GM12878 (cell line): Measurements from ENCODE around the gene NCAPD2. TPM values are rescaled to one million over a fixed set of nuclear protein-coding genes. Genes with fewer than 3 reads are reported as not detected.

Source experiments
- ATF3 ChIP-seq: IDR thresholded peaks from 2 replicates; pipeline ENCODE4 v1.6.1; 2011; ENCODE audit warnings: low read depth, mild to moderate bottlenecking, low read length, moderate library complexity, borderline replicate concordance; ENCODE audit errors: extremely low read depth
- CTCF ChIP-seq, 3 experiments: IDR thresholded peaks in 2 of 3; conservative IDR thresholded peaks in 1 of 3; 2 replicates each; pipeline ENCODE4 v1.5.1; 2011; ENCODE audit warnings: low read depth in 3 of 3, low read length in 3 of 3, mild to moderate bottlenecking in 3 of 3, control low read depth in 2 of 3, moderate library complexity in 2 of 3, inconsistent platforms in 1 of 3, mixed read lengths in 1 of 3; ENCODE audit not compliant: control insufficient read depth in 2 of 3, insufficient read depth in 1 of 3; ENCODE audit errors: extremely low read depth in 1 of 3
- EP300 ChIP-seq, 2 experiments: fragments of 150-350 bp in 1 of 2; IDR thresholded peaks; 2 replicates each; pipeline ENCODE4 v1.6.1; 2011 to 2012; ENCODE audit warnings: low read depth in 2 of 2, low read length in 2 of 2, borderline replicate concordance in 1 of 2, improper control_type of control experiment in 1 of 2, inconsistent platforms in 1 of 2; ENCODE audit not compliant: control insufficient read depth in 1 of 2
- FOXM1 ChIP-seq: IDR thresholded peaks from 2 replicates; pipeline ENCODE4 v1.6.1; 2012; ENCODE audit warnings: low read depth, mild to moderate bottlenecking, inconsistent platforms, low read length, moderate library complexity
- HDAC6 ChIP-seq: fragments of 200-600 bp; sonication (generic); IDR thresholded peaks from one replicate; pipeline ENCODE4 v1.8.0; 2017; ENCODE audit warnings: antibody characterized with exemption; ENCODE audit not compliant: unreplicated experiment
- IKZF1 ChIP-seq: fragments of 450-650 bp; conservative IDR thresholded peaks from 2 replicates; pipeline ENCODE4 v1.6.1; 2017; ENCODE audit warnings: antibody characterized with exemption, mild to moderate bottlenecking
- IRF5 ChIP-seq: fragments of 450-650 bp; IDR thresholded peaks from 2 replicates; pipeline ENCODE4 v1.6.1; 2017; ENCODE audit warnings: borderline replicate concordance
- JUNB ChIP-seq: IDR thresholded peaks from 2 replicates; pipeline ENCODE4 v1.6.1; 2016; ENCODE audit warnings: antibody characterized with exemption, mild to moderate bottlenecking
- NBN ChIP-seq: fragments of 450-650 bp; IDR thresholded peaks from 2 replicates; pipeline ENCODE4 v1.6.1; 2016
- NFIC ChIP-seq: IDR thresholded peaks from 2 replicates; pipeline ENCODE4 v1.6.1; 2012; ENCODE audit warnings: low read depth, mild to moderate bottlenecking, inconsistent platforms, low read length, moderate library complexity
- NR2C2 ChIP-seq: IDR thresholded peaks from 2 replicates; pipeline ENCODE4 v1.6.1; 2011; ENCODE audit warnings: borderline replicate concordance, low read depth; ENCODE audit not compliant: control insufficient read depth, insufficient read length
- PAX5 ChIP-seq: IDR thresholded peaks from 2 replicates; pipeline ENCODE4 v1.6.1; 2011; ENCODE audit warnings: low read depth, low read length, borderline replicate concordance
- PBX3 ChIP-seq: IDR thresholded peaks from 2 replicates; pipeline ENCODE4 v1.6.1; 2011; ENCODE audit warnings: mild to moderate bottlenecking, low read depth, low read length, moderate library complexity; ENCODE audit not compliant: insufficient replicate concordance
- RELA ChIP-seq: fragments of 450-650 bp; IDR thresholded peaks from 2 replicates; pipeline ENCODE4 v1.8.0; 2014; ENCODE audit warnings: borderline replicate concordance; ENCODE audit not compliant: partially characterized antibody
- SMARCA5 ChIP-seq: fragments of 450-650 bp; IDR thresholded peaks from 2 replicates; pipeline ENCODE4 v1.6.1; 2017; ENCODE audit warnings: mild to moderate bottlenecking
- STAT3 ChIP-seq: IDR thresholded peaks from 2 replicates; pipeline ENCODE4 v1.6.1; 2011; ENCODE audit warnings: low read depth, low read length, improper control_type of control experiment
- TCF3 ChIP-seq: IDR thresholded peaks from 2 replicates; pipeline ENCODE4 v1.6.1; 2012; ENCODE audit warnings: low read depth, mild to moderate bottlenecking, low read length, borderline replicate concordance; ENCODE audit not compliant: insufficient read depth
- USF1 ChIP-seq: IDR thresholded peaks from 2 replicates; pipeline ENCODE4 v1.6.1; 2011; ENCODE audit warnings: borderline replicate concordance, low read depth, mild to moderate bottlenecking, moderate library complexity, mixed read lengths, low read length; ENCODE audit not compliant: insufficient read depth; ENCODE audit errors: extremely low read length
- ZBTB33 ChIP-seq: fragments of 450-650 bp; IDR thresholded peaks from 2 replicates; pipeline ENCODE4 v1.6.1; 2017; ENCODE audit warnings: mild to moderate bottlenecking
- ZNF207 ChIP-seq: fragments of 450-650 bp; IDR thresholded peaks from 2 replicates; pipeline ENCODE4 v1.6.1; 2014; ENCODE audit warnings: antibody characterized with exemption, mild to moderate bottlenecking, borderline replicate concordance
- ZNF24 ChIP-seq: fragments of 450-650 bp; IDR thresholded peaks from 2 replicates; pipeline ENCODE4 v1.6.1; 2017; ENCODE audit warnings: antibody characterized with exemption, mild to moderate bottlenecking
- polyA plus RNA-seq, 11 experiments: library from polyadenylated mRNA; depleted of rRNA in 4 of 11; unstranded in 6 of 11; stranded (reverse) in 5 of 11; fragments of >200 nt; fragmentation: Nextera tagmentation in 4 of 11; fragmentation: Illumina TruSeq in 1 of 11; extraction: Ambion mirVana in 4 of 11; extraction: Trizol in 1 of 11; gene quantifications; 1 replicate in 1 of 11; 2 replicates in 10 of 11; pipeline versions ENCODE4 v1.2.1 to v1.2.3, GENCODE V29; 2011 to 2016; ENCODE audit warnings: inconsistent platforms in 2 of 11, missing spikeins in 2 of 11, low read depth in 1 of 11
- total RNA-seq, 4 experiments: library from RNA; depleted of rRNA in 3 of 4; stranded (reverse); fragments of >200 nt in 3 of 4; fragmentation: Illumina TruSeq in 1 of 4; extraction: Trizol in 1 of 4; gene quantifications; 2 replicates each; pipeline versions ENCODE4 v1.2.1 to v1.2.3, GENCODE V29; 2013 to 2021

NCAPD2 gene
- total and polyA plus RNA-seq, 10 of the 15 experiments (the other 5 are each of a cell fraction or from before 2014, with no cell fraction given) = 24.2 to 160 (median 110) TPM

- TF ChIP-seq ZBTB33 (no peak), IRF5 (no peak), CTCF (IDR thresholded peaks at IDR 0.05 in 2 of 3, conservative IDR thresholded peaks at IDR 0.05 in 1 of 3; ENCODE audit: control insufficient read depth in 2 of 3, extremely low read depth in 1 of 3, insufficient read depth in 1 of 3, low read depth in 3 of 3, low read length in 3 of 3) (no peak), NR2C2 (no peak), JUNB (no peak; the same call in 1 of the 2 replicates), ZNF24 (no peak), PAX5 (no peak; the same call in 1 of the 2 replicates), NBN (peak; percentile 86), STAT3 (no peak), SMARCA5 (no peak), FOXM1 (no peak), IKZF1 (peak; percentile 54; the same call in 1 of the 2 replicates), USF1 (no peak), EP300 (IDR thresholded peaks at IDR 0.05; ENCODE audit: borderline replicate concordance in 1 of 2, control insufficient read depth in 1 of 2, low read depth in 2 of 2, low read length in 2 of 2) (no peak), HDAC6 (peak; percentile 94), RELA (peak; percentile 16), PBX3 (peak; percentile 94), NFIC (no peak), ATF3 (no peak), ZNF207 (peak; percentile 73), TCF3 (peak; percentile 97)
Observed at GRCh38 chr12:6470375-6471163, 23.3 kb upstream of the NCAPD2 start, which contains the start of gene VAMP1 (continued).
